Activated CD8-positive, alpha-beta memory T cell treated with anti-CD3 and anti-CD28 coated beads, Interleukin-2, amount 50 U/mL, for 24 hours (primary cell): ENCODE data around the gene DTX1.
A peak's percentile ranks its signal among the peaks of the same experiment; 100 is the strongest.
"Not testable (repeated sequence)": the region's sequence is repeated elsewhere in the genome, so short reads cannot be mapped to it uniquely, and the experiment has no call there.

Experiments
- DNase-seq: peaks from one replicate; pipeline ENCODE4 v3.0.0-alpha.2; 2020; ENCODE audit errors: extremely low read depth

The DTX1 gene

DNA sequence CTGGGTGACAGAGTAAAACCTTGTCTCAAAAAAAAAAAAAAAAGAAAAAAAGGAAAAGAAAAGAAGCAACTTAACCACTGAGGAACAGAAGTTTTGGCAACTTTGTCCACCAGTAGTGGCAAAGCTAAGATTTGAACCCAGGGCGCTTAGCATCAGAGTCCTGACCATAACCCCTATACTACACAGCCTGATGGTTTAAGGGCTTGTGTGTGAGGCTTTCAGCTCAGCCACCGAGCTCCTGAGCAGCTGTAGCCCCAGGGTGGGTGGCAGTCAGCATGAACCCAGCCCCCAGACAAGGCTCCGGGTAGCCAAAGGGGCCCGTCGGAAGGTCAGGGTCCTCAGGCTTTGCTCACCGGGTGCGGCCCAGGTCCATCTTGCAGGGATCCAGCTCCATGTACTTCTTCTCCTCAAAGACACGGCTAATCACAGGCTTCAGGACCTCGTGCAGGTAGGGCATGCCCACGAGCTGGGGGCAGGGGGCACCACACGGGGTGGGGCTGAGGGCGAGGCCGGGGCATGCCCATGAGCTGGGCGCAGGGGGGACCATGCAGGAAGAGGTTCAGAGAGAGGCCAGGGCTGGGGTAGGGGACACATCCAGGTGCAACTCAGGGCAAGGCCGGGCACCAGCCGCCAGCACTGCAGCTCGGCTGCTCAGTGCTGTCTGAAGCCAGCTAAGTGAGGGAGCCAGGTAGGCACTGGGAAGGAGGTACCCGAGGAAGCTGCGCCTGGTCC is 58.1 kb downstream of the DTX1 start:
- DNase-seq, result no peak

DNA sequence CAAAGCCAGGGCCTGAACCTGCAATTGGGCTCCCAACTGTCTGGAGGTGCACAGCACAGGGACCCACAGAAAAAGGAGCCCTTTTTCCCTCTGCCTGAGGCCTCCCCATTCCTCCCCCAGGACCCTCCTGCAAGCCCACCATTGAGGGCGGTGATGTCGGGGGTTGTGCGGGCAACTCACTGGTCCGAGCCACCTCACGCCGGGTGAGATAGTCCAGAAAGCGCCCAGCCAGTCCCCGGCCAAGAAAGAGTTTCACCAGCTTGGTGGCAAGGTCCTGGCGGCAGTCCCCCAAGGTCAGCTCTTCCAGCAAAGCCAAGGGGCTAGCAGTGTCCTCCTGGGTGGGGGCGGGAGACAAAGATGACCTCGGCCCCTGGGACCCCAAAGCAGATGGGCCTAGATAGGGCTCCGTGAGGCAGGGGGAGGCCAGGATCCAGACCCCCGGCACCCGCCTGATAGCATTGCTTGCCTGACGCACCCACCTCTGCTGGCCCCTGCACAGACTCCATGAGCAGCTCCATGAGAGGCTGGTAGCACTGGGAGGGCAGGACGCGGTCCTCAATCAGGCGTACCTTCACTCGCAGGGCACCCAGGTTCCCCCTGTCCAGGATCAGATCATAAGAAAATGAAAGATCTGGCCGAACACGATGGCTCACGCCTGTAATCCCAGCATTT is 59.1 kb downstream of the DTX1 start:
- no peak for DNase-seq

DNA sequence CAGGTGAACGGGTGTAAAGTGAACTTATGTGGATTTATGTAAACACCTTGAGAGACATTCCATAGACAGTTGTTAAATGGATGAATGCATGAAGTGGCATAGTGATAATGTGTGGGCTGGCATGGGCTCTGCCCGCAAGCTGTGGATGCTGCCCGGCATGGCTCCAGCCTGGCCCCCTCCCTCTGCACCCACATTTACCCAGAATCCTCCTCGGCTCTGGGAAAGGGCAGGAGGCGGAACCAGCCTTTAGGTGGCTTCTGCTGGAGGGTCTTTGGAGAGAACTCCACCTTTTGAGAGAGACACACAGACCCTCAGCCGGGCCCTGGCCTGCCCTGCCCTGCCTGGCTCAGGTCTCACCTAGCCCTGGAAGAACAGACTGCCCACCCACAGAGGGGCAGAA is 60.3 kb downstream of the DTX1 start:
- no peak for DNase-seq

DNA sequence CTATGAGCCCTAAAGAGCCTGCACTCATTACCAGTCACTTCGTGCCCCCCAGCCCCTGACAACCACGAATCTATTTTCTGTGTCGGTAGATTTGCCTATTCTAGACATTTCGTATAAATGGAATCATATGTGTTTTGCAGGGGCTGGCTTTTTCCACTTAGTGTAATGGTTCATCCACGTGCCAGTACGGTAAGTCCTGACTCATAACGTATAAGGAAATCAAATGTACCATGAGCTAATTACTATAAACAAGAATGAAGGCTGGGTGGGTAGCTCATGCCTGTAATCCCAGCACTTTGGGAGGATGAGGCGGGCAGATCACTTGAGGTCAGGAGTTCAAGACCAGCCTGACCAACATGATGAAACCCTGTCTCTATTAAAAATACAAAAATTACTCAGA is 61.2 kb downstream of the DTX1 start:
- not testable (repeated sequence) for DNase-seq

DNA sequence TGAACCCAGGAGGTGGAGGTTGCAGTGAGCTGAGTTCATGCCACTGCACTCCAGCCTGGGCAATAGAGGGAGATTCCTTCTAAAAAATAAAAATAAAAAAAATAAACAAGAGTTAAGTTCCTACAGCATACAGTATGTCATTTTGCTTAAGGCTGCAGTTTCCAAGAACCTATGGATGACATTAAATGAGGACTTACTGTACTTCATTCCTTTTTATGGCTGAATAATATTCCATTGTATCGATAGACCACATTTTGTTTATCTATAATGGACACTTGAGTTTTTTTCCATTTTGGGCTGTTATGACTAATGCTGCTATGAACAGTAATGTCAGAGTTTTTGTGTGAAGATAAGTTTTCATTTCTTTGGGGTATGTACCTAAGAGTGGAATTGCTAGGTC is 61.6 kb downstream of the DTX1 start:
- DNase-seq, result no peak

- no peak for DNase-seq
Observed at GRCh38 chr12:113119980-113120669, 63.6 kb downstream of the DTX1 start.

DNA sequence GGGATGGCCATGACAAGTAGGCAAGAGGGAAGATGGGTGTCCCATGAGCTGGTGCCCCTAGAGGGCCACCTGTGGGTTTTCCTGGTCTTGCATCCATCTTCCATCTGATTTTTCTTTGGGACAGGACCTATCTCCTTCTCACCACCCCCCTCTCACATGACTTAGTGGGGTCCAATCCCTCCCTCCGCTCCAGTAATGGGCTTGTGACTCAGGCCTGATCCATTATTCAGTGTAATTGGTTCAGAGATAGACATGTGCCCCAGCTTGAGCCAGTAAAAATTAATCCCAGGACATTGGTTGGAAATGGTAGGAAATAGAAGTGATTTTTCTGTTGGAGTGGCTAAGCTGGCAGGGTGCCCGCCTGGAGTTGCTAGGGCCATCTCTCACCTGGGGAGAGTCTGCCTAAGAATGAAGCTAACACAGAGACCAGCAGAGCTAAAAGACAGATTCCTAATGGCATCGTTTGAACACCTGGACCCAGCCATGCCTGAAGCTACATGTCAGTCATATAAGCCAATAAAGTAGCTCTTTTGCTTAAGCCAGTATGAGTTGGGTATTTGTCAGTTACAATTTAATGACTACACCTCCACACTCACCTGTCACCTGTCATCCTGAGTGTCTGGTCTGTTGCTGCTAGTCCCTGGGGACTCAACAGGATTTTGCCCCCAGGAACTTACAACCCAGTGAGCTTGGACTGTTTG is 64.3 kb downstream of the DTX1 start:
- DNase-seq, result no peak

GRCh38 chr12:113127791-113128199 is 71.3 kb downstream of the DTX1 start:
- no peak for DNase-seq

DNA sequence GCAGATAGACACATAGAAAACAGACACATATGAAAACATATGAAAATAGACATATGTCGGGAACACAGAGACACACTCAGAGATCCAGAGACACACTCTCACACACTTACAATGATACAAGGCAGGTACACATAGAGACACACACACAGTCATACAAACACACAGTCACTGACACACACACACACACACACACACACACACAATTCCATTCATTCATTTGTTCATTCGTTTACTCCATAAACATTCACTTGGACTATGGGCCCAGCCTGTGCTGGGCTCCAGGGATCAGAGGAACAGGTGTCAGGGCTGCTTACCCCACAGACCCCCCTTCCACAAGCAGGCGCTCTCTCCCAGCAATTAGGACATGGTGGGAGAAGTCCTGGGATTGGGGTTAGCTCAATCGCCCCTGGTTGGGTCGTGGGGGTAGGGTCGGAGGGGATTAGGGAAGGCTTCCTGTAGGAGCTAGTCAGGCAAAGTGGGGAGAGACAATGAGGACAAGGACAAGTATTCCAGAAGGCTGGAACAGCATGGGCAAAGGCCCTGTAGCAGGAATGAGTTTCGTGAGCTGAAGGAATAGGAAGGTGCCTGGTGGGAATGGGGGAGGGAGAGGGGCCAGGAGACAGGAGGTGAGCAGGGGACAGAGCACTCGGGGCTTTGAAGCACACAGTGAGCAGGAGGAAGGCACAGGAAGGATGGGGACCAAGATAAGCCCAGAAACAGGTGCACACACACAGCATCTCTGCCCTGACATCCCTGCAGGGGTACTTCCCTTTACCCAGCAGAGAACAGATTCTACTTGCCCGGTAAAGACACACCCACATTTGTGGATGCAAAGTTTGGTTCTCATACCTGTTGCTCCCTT is 72.5 kb downstream of the DTX1 start:
- no peak for DNase-seq

DNA sequence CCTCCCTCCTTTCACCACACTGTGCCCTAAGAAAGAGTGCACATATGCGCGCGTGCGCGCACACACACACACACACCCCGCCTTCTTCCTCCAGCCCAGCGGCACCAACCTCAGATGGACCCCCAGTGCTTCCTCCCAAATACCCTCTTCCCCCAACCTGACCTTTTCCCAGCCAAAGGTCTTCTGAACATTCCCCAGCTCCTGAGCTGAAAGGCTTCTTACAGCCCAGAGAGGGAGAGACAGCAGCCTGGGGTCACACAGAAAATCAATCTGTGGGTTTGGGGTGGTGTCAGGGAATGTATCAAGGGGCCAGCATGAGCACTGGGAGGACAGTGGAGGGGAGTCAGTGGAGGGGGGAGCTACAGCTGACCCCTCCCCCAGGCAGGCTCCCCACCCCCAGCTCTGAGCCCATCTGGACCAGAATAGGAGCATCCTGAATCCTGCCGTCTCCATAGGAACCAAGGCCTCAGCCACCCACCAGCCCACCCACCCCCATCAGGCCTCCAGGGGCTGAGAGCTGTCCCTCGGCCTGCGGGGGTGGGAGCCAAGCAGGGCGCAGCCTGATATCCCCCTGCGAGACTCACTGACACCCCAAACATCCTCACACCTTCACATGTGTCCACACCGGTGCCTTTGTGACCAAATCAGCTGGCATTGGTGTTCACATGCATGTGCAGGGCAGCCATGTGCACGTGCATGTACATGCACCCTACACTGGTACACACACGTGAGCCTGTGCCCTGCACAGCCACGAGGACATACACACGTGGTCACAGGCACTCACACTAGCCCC is 73.3 kb downstream of the DTX1 start:
- no peak for DNase-seq

- no peak for DNase-seq
Observed at GRCh38 chr12:113130457-113131135, 74.1 kb downstream of the DTX1 start.

- no peak for DNase-seq
Observed at GRCh38 chr12:113131556-113131955, 75.0 kb downstream of the DTX1 start.

GRCh38 chr12:113133036-113133435 is 76.5 kb downstream of the DTX1 start:
- DNase-seq, result no peak

GRCh38 chr12:113133666-113134065 is 77.1 kb downstream of the DTX1 start:
- no peak for DNase-seq

- no peak for DNase-seq
Observed at GRCh38 chr12:113134071-113134470, 77.5 kb downstream of the DTX1 start.

DNA sequence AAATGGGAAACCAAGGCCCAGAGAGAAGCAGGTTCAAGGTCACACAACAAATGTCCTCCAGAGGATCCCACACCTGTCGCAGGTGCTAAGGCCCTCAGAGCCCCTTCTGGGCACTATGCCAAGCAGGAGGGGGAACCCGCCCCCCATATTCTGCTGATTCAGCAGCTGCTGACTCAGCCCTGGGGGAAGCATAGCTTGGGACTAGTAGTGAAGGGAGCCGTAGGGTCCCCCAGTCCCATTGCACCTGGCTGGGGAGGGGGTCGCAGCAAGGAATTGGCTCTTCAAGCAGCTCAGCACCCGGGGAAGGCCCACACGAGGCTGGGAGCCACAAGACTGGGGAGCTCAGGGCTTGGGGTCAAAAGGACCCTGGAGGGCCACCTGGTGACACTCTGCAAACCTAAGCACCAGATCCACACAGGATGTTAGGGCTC is 78.0 kb downstream of the DTX1 start:
- DNase-seq, result no peak

DNA sequence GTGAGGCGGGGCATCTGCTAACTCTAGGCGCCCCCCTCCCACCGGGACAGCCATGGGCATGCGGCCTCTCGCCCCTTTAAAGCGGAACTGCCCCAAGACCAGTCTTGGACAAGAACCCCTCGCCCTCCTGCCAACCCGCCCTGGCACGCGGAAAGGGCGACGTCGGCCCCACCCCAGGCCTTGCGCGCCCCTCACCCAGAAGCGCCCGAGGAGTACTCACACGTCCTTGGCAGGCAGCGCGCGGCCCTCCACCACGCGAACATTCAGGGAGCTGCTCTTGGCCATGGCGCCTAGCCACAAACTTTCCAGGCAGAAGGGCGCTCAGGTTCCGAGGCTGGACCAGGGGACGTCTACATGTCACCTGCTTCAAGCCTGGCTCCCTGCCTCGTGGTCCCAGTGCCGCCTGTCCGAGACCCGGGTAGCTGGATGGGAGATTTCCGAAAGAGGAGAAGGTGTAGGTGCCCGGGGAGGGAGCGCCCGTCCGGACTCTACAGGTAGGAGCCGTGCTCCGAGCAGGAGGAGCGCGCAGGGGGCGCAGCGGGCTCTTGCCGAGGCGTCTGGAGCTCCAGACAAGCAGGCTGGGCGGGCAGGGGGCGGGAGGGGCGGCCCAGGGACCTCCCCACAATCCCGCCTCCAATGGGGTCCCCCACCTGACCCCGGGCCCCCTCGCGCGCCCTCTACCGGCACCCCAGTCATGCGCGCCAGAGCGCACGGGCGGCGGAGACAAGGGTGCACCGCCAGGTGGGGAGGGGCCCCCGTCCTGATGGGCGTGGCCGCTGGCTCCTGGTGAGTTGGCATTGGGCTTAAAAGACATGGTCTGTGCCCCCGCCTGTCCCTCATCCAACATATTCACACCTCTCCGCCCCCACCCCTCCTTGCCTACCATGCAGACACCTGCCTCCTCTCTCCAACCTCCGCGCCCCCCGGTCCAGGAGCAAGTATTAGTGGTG is 78.9 kb downstream of the DTX1 start, which contains the start of gene RASAL1:
TSS of gene RASAL1 (minus strand) at position 584 of the 950 bp plus-strand sequence. CDS start at position 285, 299 bp downstream.
- DNase-seq, result peak; percentile 26

DNA sequence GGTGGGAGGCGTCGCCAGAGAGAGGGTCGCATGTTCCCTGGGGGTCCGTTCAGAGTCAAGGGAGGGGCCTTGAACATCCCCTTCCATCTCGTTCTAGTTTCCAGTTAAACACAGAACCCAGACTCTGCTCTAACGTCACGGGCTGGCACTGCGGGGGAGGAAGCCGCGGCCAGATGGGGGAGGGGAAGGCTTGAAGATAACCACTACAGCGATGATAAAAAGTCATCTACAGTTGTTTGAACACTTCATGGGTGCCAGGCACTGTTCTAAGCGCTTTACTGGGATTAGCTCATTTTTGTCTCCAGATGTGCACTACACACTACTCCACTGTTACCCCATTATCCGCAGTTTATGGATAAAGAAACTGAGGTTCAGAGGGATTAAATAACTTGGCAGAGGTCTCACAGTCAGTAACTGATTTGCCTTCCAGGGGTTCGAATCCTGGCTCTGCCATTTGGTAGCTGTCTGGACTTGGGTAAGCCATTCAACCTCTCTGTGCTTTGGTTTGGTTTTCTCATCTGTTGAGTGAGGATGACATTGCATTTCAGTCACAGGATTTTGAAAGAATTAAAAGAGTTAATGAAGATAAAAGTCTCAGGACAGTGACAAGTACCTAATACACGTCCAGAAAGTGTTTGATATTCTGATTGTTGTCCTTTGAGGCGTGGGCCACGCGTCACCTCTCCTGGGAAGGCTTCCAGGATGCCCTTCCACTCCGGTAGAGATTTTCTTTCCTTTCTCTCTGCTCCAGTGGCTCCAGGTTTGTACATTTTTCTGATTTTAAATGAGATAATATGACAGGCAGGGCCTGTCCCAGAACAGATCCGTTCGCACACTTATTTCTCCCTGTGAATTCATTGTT is 79.8 kb downstream of the DTX1 start:
- DNase-seq, result no peak
